GM12892 (cell line): Measurements from ENCODE around the gene TAF1L.

ENCODE experiments used
- DNase-seq: peaks from one replicate; pipeline ENCODE4 v3.0.0; 2011; ENCODE audit not compliant: insufficient read length
- FAIRE-seq: peaks from 2 replicates; lab custom pipeline; 2011; peaks lifted over from hg19 to GRCh38; lab: Jason Lieb, UNC
- POLR2A ChIP-seq: IDR thresholded peaks from 2 replicates; pipeline ENCODE4 v1.6.1; 2011; ENCODE audit warnings: low read depth, low read length, control low read depth
- POLR2AphosphoS5 ChIP-seq: IDR thresholded peaks from 2 replicates; pipeline ENCODE4 v1.6.1; 2011; ENCODE audit warnings: low read depth, low read length, control low read depth
- TAF1 ChIP-seq: IDR thresholded peaks from 2 replicates; pipeline ENCODE4 v1.6.1; 2011; ENCODE audit warnings: low read depth, mild to moderate bottlenecking, control low read depth, low read length, borderline replicate concordance

The TAF1L gene

DNA sequence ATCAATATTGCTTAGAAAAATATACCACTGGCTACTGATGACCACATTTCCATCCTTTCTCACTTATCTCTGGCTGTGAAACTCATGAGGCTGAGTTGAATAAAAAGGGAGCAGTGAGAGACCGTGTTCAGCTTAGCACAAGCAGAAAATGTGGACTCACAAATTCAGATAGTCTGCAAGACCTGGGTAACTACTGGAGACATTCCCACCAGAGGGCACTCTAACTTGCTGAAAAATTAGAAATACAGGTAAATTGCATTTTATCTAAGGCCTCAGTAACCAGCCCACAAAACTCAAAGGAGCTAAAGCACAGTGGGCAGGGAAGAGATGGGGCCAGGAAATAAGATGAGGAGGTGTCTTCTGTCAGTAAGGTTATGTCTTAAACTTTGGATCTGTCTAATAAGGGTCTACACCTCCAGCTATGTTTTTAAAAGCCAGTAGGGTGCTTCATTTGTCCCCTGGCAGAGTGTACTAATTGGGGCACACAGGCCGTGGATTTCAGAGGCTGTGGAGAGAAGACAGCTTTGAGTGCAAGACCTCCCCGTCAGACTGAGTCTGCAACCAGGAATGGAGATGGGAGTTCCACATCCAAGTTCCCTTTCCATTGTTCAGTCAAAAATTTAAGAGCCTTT lies 53.8 kb downstream of the TAF1L start:
- DNase-seq (no peak), FAIRE-seq (peak; percentile 66)
- no peak for TF ChIP-seq TAF1
- no peak for TF ChIP-seq POLR2AphosphoS5
- TF ChIP-seq POLR2A, result no peak

DNA sequence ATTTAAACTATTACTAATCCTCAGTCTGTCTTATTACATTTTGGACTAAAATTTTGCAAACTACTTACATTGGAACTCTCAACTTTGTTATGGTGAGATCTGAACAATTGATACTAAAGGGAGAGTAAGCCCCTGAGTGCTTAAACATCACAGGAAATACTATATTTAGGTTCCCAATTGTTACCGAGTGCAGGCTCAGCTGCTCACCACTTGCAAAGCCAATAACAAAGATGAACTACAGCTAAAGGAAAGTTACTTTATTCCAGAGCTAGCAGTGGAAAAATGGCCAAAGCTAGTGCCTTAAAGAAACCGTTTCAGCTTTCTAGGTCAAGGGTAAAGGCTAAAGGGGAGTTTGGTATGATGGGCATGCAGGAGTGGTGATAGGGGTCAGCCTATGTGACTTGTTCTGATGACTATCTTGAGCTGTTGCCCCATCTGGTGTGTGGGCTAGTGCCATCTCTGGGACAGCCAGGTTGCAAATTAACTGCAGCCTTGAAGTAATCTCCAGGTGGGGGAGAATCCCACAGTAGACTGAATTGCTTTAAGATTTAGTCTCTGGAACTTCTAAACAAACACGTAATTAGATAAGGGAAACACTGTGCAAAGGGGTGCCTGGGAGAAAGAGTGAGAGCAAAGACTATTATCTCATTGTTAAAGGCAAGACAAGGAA lies 54.7 kb downstream of the TAF1L start:
- FAIRE-seq, result no peak
- TF ChIP-seq POLR2A (no peak), POLR2AphosphoS5 (no peak), TAF1 (no peak)
- DNase-seq, result no peak

DNA sequence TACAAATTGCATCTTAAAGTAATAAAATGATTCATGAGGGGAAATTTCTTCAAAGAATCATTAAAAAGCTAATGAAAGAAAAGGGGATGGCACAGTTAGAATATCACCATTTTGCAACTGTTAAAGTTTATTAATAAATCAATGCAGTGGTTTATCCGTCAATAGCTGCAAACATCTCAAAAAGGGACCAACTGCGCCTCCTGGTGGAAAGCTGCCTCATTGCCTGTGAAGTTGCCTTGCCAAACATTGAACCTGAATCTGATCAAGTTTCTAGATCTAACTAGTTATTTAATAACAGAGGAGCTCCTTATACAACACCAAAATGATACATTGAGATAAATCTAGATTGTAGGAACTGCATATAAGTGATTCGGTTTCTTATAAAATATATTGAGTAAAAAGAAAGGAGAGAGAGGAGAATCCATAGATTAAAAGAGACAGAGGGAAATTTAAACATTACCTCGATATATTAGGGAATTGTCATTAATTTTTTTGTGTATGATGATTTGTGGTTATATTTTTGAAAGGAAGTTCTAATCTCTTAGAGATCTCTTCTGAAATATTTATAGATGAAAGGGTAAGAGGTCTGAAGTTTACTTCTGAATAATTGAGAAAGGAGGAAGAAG lies 55.6 kb downstream of the TAF1L start:
- DNase-seq, result no peak
- FAIRE-seq, result peak; percentile 78
- TF ChIP-seq TAF1 (no peak), POLR2A (no peak), POLR2AphosphoS5 (no peak)
